Measurements from ENCODE around the gene PLEKHM1. TPM values are rescaled to one million over a fixed set of nuclear protein-coding genes. Genes with fewer than 3 reads are reported as not detected.

The PLEKHM1 gene
- total and polyA plus RNA-seq, 2 donors (not counting 3 experiments of a cell fraction or from before 2014, with no cell fraction given): 29.7 to 52.0 TPM

- TF ChIP-seq GATA2 (IDR thresholded peaks at IDR 0.05; ENCODE audit: insufficient read depth, insufficient read length, low read depth, low read length) (no peak), POLR2A (IDR thresholded peaks at IDR 0.05; ENCODE audit: low read depth, low read length) (no peak), CTCF (IDR thresholded peaks at IDR 0.05; ENCODE audit: extremely low read depth in 1 of 2, insufficient read depth in 1 of 2, low read depth in 1 of 2, low read length in 2 of 2) (no peak), EZH2 (IDR thresholded peaks at IDR 0.05; ENCODE audit: borderline replicate concordance, low read depth, low read length, severe bottlenecking) (no peak), POLR2AphosphoS5 (IDR thresholded peaks at IDR 0.05; ENCODE audit: insufficient read depth, low read depth, low read length) (no peak), FOS (IDR thresholded peaks at IDR 0.05; ENCODE audit: borderline replicate concordance, insufficient read depth, low read length) (no peak), MYC (IDR thresholded peaks at IDR 0.05; ENCODE audit: low read depth, low read length) (no peak), JUN (IDR thresholded peaks at IDR 0.05; ENCODE audit: borderline replicate concordance, insufficient read depth, insufficient read length, low read depth) (no peak), MAX (IDR thresholded peaks at IDR 0.05; ENCODE audit: insufficient read depth, insufficient read length) (no peak)
- no peaks in the 10 kb centered on the region for H3K9me1 ChIP-seq (replicated peaks; ENCODE audit: control insufficient read depth, extremely low read depth, insufficient read depth, low read length)
- H3K4me1 ChIP-seq (ENCODE audit: control insufficient read depth, extremely low read depth, insufficient read depth, low read length): peaks cover 2% of the 10 kb centered on the region
- H4K20me1 ChIP-seq (replicated peaks; ENCODE audit: control insufficient read depth, extremely low read depth, insufficient read depth, low read length): no peaks in the 10 kb centered on the region
- dilution Hi-C loops (cut with MboI; ENCODE audit: extremely low pct_ligation_motif_present, low sequenced_read_pairs): no loop called here
- DNase-seq (ENCODE audit: low read depth, low spot score) (no peak), FAIRE-seq (no peak)
- BruUV-seq (replicated peaks): no TSS peak
- intact Hi-C loops (cut with micrococcal nuclease): no loop called here
- H3K36me3 ChIP-seq (ENCODE audit: control insufficient read depth in 2 of 2, extremely low read depth in 1 of 2, insufficient read depth in 2 of 2, low read length in 2 of 2): peaks cover 0 to 25% of the 10 kb centered on the region in 2 experiments
- CTCF ChIA-PET: no interaction called here
- H3K9me3 ChIP-seq (replicated peaks; ENCODE audit: control insufficient read depth, insufficient read depth, low read length): no peaks in the 10 kb centered on the region
- H3K9ac ChIP-seq (replicated peaks; ENCODE audit: extremely low read depth, insufficient read depth, low read length): no peak overlapping the region
- no peak overlapping the region for H3K4me2 ChIP-seq (ENCODE audit: insufficient read depth, low read length)
- H3K4me3 ChIP-seq (replicated peaks in 1 of 3; ENCODE audit: insufficient read depth in 1 of 3, low read depth in 1 of 3, low read length in 3 of 3): no peak overlapping the region
- POLR2A ChIA-PET: no interaction called here
- no peak overlapping the region for H2AFZ ChIP-seq (ENCODE audit: low read depth, low read length)
- no peaks in the 10 kb centered on the region for H3K27me3 ChIP-seq (ENCODE audit: control insufficient read depth in 2 of 2, insufficient read depth in 2 of 2, low read length in 2 of 2)
- H3K79me2 ChIP-seq (ENCODE audit: control insufficient read depth, insufficient read depth, low read length): no peaks in the 10 kb centered on the region
- no peak overlapping the region for H3K27ac ChIP-seq (ENCODE audit: insufficient read depth, low read depth, low read length)
Observed at GRCh38 chr17:45404870-45405249, 85.7 kb downstream of the PLEKHM1 start.

All from endothelial cell of umbilical vein (primary cell).